Activated B cell treated with CpG ODN at 0.5 μM for 24 hours (primary cell): Measurements from ENCODE around the gene ADAT1. TPM values are rescaled to one million over a fixed set of nuclear protein-coding genes. Genes with fewer than 3 reads are reported as not detected.

Source experiments
- ATAC-seq: fragments of 200-7000 bp; cut with Tn5 transposase; one replicate; pipeline ENCODE4 v1.10.0; 2021; ENCODE audit warnings: low read depth, mild to moderate bottlenecking, moderate library complexity
- CTCF ChIA-PET: fragments of 350-600 bp; sonication (Branson Sonifier 250); formaldehyde crosslinking; loops from one replicate; lab custom pipeline; 2021; ENCODE audit warnings: antibody characterized with exemption; lab: Charles Lee
- POLR2A ChIA-PET: fragments of 350-600 bp; sonication (Branson Sonifier 250); formaldehyde crosslinking; loops from one replicate; lab custom pipeline; 2021; ENCODE audit warnings: antibody characterized with exemption; lab: Charles Lee
- DNase-seq: peaks from one replicate; pipeline ENCODE4 v3.0.0; 2022
- H3K27ac Mint-ChIP-seq: one replicate; pipeline ENCODE4 v1.8.0; 2020; ENCODE audit warnings: mixed read lengths
- H3K27me3 Mint-ChIP-seq: one replicate; pipeline ENCODE4 v1.8.0; 2021; ENCODE audit warnings: mixed read lengths
- H3K36me3 Mint-ChIP-seq: one replicate; pipeline ENCODE4 v1.8.0; 2021; ENCODE audit warnings: low read depth, mixed read lengths
- H3K4me1 Mint-ChIP-seq: one replicate; pipeline ENCODE4 v1.8.0; 2021; ENCODE audit warnings: mixed read lengths
- H3K4me3 Mint-ChIP-seq: one replicate; pipeline ENCODE4 v1.8.0; 2020; ENCODE audit warnings: mild to moderate bottlenecking, mixed read lengths
- H3K9me3 Mint-ChIP-seq: one replicate; pipeline ENCODE4 v1.8.0; 2020; ENCODE audit warnings: mixed read lengths
- intact Hi-C: fragments of 100-400 bp; cut with micrococcal nuclease; formaldehyde crosslinking; loops from one replicate; pipeline ENCODE4 v1.15.1; 2024
- total RNA-seq: library from RNA; stranded (reverse); gene quantifications from 2 replicates; pipeline ENCODE4 v1.2.3, GENCODE V29; 2022
- TF ChIP-seq, protein P1 (sequence below): fragments of 200-600 bp; IDR thresholded peaks from one replicate; pipeline ENCODE4 v1.8.0; 2022; ENCODE audit warnings: antibody characterized with exemption, mild to moderate bottlenecking

ADAT1 gene
- total RNA-seq, 1 donor from 2014 or later, result 57.2 TPM

DNA sequence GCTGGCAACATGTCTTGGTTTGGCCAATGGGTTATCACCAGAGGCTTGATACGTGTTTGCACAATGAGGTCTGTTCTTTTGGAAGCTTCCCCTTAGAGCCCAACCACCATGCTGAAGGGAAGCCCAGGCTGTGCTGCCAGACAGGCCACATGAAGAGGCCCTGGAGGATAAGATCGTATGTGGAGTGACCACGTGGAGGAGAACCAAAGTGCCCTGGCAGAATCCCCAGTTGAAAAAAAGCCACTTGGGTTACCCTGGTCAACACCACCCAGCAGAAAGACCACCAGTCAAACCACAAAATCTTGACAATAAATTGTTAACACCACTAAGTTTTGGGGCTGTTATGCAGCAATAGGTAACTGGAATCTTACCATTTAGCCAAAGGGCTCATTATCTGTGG, 7.0 kb upstream of the ADAT1 start:
- H3K4me1 Mint-ChIP-seq, result no peaks in the 10 kb centered on the region
- intact Hi-C loops, result no loop called here
- TF ChIP-seq, protein P1, sequence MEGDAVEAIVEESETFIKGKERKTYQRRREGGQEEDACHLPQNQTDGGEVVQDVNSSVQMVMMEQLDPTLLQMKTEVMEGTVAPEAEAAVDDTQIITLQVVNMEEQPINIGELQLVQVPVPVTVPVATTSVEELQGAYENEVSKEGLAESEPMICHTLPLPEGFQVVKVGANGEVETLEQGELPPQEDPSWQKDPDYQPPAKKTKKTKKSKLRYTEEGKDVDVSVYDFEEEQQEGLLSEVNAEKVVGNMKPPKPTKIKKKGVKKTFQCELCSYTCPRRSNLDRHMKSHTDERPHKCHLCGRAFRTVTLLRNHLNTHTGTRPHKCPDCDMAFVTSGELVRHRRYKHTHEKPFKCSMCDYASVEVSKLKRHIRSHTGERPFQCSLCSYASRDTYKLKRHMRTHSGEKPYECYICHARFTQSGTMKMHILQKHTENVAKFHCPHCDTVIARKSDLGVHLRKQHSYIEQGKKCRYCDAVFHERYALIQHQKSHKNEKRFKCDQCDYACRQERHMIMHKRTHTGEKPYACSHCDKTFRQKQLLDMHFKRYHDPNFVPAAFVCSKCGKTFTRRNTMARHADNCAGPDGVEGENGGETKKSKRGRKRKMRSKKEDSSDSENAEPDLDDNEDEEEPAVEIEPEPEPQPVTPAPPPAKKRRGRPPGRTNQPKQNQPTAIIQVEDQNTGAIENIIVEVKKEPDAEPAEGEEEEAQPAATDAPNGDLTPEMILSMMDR, result no peak
- no peak for DNase-seq
- no peaks in the 10 kb centered on the region for H3K27me3 Mint-ChIP-seq
- H3K36me3 Mint-ChIP-seq, result peaks cover 87% of the 10 kb centered on the region
- ATAC-seq, result no peak
- ChIA-PET POLR2A (interaction anchor here (0.8 to 1.3 kb wide), 2 partner anchors 19 to 128 kb away, joined by 4 to 6 read pairs; no protein-coding TSS in a partner anchor), CTCF (no interaction called here)
- no peaks in the 10 kb centered on the region for H3K9me3 Mint-ChIP-seq
- H3K27ac Mint-ChIP-seq, result no peak overlapping the region
- H3K4me3 Mint-ChIP-seq, result no peak overlapping the region

DNA sequence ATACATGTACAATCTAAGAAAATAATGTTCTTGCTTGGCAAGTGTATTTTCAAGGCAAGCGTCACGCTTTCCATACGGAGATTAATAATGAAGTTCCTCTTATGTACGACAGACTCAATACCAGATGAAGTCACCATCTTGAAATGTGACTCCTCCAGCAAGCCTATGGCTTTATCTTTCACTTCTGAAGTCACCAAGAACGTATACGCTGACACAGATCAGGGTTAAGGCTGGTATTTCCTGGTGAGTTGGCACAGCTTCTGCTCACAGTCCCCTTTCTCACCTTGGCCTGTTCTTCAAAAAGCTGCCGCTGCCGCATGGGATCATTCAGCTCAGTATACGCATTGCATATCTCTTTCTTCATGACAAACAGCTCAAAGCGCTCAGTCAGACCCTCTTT, 6.1 kb upstream of the ADAT1 start:
- Mint-ChIP-seq H3K36me3 (peaks cover 82% of the 10 kb centered on the region), H3K9me3 (no peaks in the 10 kb centered on the region), H3K4me1 (no peaks in the 10 kb centered on the region), H3K4me3 (no peak overlapping the region), H3K27me3 (no peaks in the 10 kb centered on the region), H3K27ac (no peak overlapping the region)
- TF ChIP-seq, protein P1, result no peak
- ChIA-PET CTCF (no interaction called here), POLR2A (no interaction called here)
- DNase-seq, result no peak
- intact Hi-C loops, result no loop called here
- ATAC-seq, result no peak

DNA sequence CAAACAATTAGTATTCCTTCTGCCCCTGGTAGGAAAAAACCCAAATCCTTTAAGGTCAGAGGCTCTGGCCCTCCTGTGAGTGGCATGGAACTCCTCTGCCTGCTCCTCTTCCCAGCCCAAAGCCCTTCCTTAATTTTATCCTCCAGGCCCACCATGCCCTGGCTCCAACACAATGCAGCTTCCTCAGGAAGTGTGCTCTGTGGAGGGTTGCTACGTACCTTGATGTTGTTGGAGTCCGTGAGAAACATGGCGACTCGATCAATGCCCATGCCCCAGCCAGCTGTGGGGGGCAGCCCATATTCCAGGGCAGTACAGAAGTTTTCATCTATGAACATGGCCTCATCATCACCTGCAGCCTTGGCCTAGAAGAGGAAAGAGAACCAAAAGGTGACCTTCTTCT, 5.3 kb upstream of the ADAT1 start:
- POLR2A ChIA-PET, result no interaction called here
- H3K9me3 Mint-ChIP-seq, result no peaks in the 10 kb centered on the region
- TF ChIP-seq, protein P1, result no peak
- peaks cover 74% of the 10 kb centered on the region for H3K36me3 Mint-ChIP-seq
- H3K27me3 Mint-ChIP-seq, result no peaks in the 10 kb centered on the region
- no peak overlapping the region for H3K4me3 Mint-ChIP-seq
- CTCF ChIA-PET, result no interaction called here
- no peak for DNase-seq
- no peak for ATAC-seq
- intact Hi-C loops, result no loop called here
- H3K4me1 Mint-ChIP-seq, result no peaks in the 10 kb centered on the region
- H3K27ac Mint-ChIP-seq, result no peak overlapping the region

DNA sequence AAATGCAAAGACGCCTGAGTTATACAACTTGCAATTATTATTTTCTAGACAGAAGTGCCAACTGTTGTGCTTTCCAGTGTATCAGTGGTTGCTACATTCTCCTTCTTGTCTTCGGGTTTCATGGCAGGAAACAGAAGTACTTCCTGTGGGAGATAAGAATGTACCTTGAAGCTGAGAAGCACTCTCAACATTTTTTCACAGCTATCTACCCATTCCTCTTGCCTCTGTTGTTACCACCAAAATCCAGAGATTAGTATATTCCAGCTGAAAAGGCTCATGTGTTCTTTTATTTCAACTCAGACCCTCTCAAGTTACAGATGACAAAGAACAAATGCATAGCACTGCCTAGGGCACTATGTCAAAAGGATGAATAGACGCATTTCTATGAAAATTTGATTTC, 4.8 kb upstream of the ADAT1 start:
- no peak overlapping the region for H3K4me3 Mint-ChIP-seq

DNA sequence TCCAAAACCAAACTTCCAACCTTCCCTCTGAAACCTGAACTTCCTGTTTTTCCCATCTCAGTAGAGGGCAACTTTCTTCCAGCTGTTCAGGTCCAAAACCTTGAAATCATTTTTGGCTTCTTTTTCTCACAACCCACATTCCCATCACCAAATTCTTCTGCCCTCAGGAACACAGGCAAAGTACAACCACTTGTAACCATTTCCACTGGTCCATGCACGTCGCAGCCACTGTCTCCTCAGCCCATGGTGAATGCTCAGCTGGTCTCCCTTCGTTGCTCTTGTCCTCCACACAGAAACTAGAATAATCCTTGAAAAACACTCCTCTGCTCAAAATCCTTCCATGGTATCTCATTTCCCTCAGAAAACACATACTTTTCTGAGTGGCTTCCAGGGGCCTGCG, 3.7 kb upstream of the ADAT1 start:
- H3K36me3 Mint-ChIP-seq, result peaks cover 68% of the 10 kb centered on the region

More for the DNA sequence above, 4.8 kb upstream of the ADAT1 start:
- Mint-ChIP-seq H3K27ac (no peak overlapping the region), H3K27me3 (no peaks in the 10 kb centered on the region), H3K9me3 (no peaks in the 10 kb centered on the region), H3K4me1 (peaks cover 2% of the 10 kb centered on the region), H3K36me3 (peaks cover 72% of the 10 kb centered on the region)
- no peak for DNase-seq
- TF ChIP-seq, protein P1, result no peak
- intact Hi-C loops, result no loop called here
- no peak for ATAC-seq
- CTCF ChIA-PET, result no interaction called here
- POLR2A ChIA-PET, result no interaction called here

More for the DNA sequence above, 3.7 kb upstream of the ADAT1 start:
- Mint-ChIP-seq H3K27ac (no peak overlapping the region), H3K4me1 (peaks cover 11% of the 10 kb centered on the region), H3K4me3 (no peak overlapping the region), H3K27me3 (no peaks in the 10 kb centered on the region), H3K9me3 (no peaks in the 10 kb centered on the region)
- ChIA-PET POLR2A (no interaction called here), CTCF (no interaction called here)
- no peak for ATAC-seq
- intact Hi-C loops, result no loop called here
- DNase-seq, result no peak
- TF ChIP-seq, protein P1, result no peak
